Kidney (tissue), 14 donors: ENCODE measurements around the gene DRC1. TPM values are rescaled to one million over a fixed set of nuclear protein-coding genes. Genes with fewer than 3 reads are reported as not detected.

Source experiments
- DNase-seq, 5 donors: peaks; one replicate each; pipeline ENCODE4 v3.0.0-alpha.2; 2013 to 2020
- FAIRE-seq: peaks from 2 replicates; lab custom pipeline; 2012; peaks lifted over from hg19 to GRCh38; lab: Jason Lieb, UNC
- H3K27ac ChIP-seq, 2 donors: one replicate each; pipeline ENCODE4 v1.7.0; 2013; ENCODE audit warnings: low read depth in 2 of 2, low read length in 2 of 2, inconsistent platforms in 1 of 2
- H3K27me3 ChIP-seq: one replicate; pipeline ENCODE4 v1.7.1; 2013; ENCODE audit warnings: low read length, inconsistent platforms; ENCODE audit not compliant: control insufficient read depth, insufficient read depth
- H3K36me3 ChIP-seq, 3 donors: one replicate each; pipeline versions ENCODE4 v1.7.0 to v1.7.1; 2013; ENCODE audit warnings: low read length in 3 of 3, control low read depth in 1 of 3, inconsistent platforms in 1 of 3; ENCODE audit not compliant: insufficient read depth in 3 of 3, control insufficient read depth in 2 of 3
- H3K4me1 ChIP-seq, 3 donors: one replicate each; pipeline versions ENCODE4 v1.7.0 to v1.7.1; 2013; ENCODE audit warnings: low read length in 3 of 3, inconsistent platforms in 1 of 3, low read depth in 1 of 3; ENCODE audit not compliant: control insufficient read depth in 2 of 3, insufficient read depth in 2 of 3
- H3K4me3 ChIP-seq, 3 donors: one replicate each; pipeline versions ENCODE4 v1.7.0 to v1.8.1; 2013; ENCODE audit warnings: low read length in 3 of 3, control low read depth in 1 of 3, inconsistent platforms in 1 of 3
- H3K9ac ChIP-seq, 3 donors: one replicate each; pipeline versions ENCODE4 v1.7.0 to v1.7.1; 2013; ENCODE audit warnings: low read length in 3 of 3, control low read depth in 1 of 3, inconsistent platforms in 1 of 3
- H3K9me3 ChIP-seq, 3 donors: one replicate each; pipeline versions ENCODE4 v1.7.0 to v1.7.1; 2013; ENCODE audit warnings: low read length in 3 of 3, control low read depth in 1 of 3, inconsistent platforms in 1 of 3; ENCODE audit not compliant: control insufficient read depth in 2 of 3, insufficient read depth in 1 of 3
- intact Hi-C: fragments of 100-400 bp; cut with DNase I; formaldehyde crosslinking; loops from one replicate; pipeline ENCODE4 v1.11.1; 2022
- polyA plus RNA-seq: library from polyadenylated mRNA; stranded (reverse); fragments of 350-450 nt; fragmentation: Illumina TruSeq; extraction: RNeasy Lipid Tissue Mini Kit (QIAGEN cat#74804); gene quantifications from one replicate; pipeline ENCODE4 v1.2.3, GENCODE V29; 2014; ENCODE audit warnings: low read depth, low replicate concordance; ENCODE audit not compliant: insufficient read depth
- total RNA-seq: library from RNA; stranded (reverse); fragmentation: NEBNext Ultra II Directional; extraction: Animal tissue kit (Norgen Biotek cat#: 25700); gene quantifications from one replicate; pipeline ENCODE4 v1.2.1, GENCODE V29; 2021
- TF ChIP-seq, protein P1 (sequence below): IDR thresholded peaks from 3 replicates; pipeline ENCODE4 v1.5.1; 2012; ENCODE audit warnings: mild to moderate bottlenecking, moderate library complexity, borderline replicate concordance; ENCODE audit not compliant: insufficient read depth; ENCODE audit errors: extremely low read depth
- donor health status: control.
- donor health status: control.
- donor health status: control.
- donor health status: control.
- donor health status: control.
- donor health status: DM: yes; HTN: yes; CAD: no.
- donor health status: Normal renal cell carcinoma (clear cell type).

The DRC1 gene
- total and polyA plus RNA-seq, 2 donors from 2014 or later: 0.76 TPM; not detected in 1

- peaks cover 0 to 3% (median 0%) of the 10 kb centered on the region in 3 donors for H3K4me1 ChIP-seq
- no peak overlapping the region for H3K9ac ChIP-seq
- H3K27me3 ChIP-seq: no peaks in the 10 kb centered on the region
- H3K36me3 ChIP-seq: no peaks in the 10 kb centered on the region
- H3K4me3 ChIP-seq: no peak overlapping the region
- TF ChIP-seq, protein P1, sequence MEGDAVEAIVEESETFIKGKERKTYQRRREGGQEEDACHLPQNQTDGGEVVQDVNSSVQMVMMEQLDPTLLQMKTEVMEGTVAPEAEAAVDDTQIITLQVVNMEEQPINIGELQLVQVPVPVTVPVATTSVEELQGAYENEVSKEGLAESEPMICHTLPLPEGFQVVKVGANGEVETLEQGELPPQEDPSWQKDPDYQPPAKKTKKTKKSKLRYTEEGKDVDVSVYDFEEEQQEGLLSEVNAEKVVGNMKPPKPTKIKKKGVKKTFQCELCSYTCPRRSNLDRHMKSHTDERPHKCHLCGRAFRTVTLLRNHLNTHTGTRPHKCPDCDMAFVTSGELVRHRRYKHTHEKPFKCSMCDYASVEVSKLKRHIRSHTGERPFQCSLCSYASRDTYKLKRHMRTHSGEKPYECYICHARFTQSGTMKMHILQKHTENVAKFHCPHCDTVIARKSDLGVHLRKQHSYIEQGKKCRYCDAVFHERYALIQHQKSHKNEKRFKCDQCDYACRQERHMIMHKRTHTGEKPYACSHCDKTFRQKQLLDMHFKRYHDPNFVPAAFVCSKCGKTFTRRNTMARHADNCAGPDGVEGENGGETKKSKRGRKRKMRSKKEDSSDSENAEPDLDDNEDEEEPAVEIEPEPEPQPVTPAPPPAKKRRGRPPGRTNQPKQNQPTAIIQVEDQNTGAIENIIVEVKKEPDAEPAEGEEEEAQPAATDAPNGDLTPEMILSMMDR: no peak
- DNase-seq: no peak
- no peak overlapping the region for H3K27ac ChIP-seq
- FAIRE-seq: no peak
- no peaks in the 10 kb centered on the region for H3K9me3 ChIP-seq
- intact Hi-C loops: no loop called here
Observed at GRCh38 chr2:26396734-26397298, 4.9 kb upstream of the DRC1 start.

DNA sequence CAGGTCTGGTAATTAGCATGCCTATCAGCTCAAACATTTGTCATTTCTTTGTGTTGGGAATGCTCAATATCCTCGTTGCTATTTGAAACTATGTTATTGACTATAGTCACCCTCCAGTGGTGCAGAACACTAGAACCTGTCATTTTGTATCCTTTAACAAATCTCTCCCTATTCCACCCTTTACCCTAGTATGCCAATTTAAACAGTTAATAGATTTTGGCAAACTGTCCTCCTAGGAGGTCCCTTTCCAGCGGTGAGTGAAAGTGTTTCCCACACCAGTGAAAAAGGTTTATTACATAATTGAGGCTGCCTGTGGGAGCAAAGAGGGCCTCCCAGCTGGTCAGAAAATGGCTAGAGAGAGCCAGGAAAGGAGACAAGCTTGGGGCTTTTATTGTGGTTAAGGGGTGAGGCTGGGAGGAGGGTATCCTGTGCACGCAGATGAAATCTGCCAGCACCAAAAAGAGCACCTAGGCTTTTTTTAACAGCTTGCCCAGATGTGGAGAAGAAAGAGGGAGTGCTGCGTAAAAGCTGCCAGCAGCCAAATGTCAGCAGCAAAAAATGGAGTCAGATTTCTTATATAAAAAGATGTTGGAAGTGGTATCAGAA lies 1.8 kb upstream of the DRC1 start:
- intact Hi-C loops: no loop called here
- Histone ChIP-seq H3K4me3 (no peak overlapping the region), H3K9ac (no peak overlapping the region), H3K4me1 (peaks cover 0 to 3% (median 0%) of the 10 kb centered on the region in 3 donors), H3K27me3 (no peaks in the 10 kb centered on the region), H3K36me3 (no peaks in the 10 kb centered on the region), H3K9me3 (no peaks in the 10 kb centered on the region), H3K27ac (no peak overlapping the region)
- DNase-seq (peak in 1 of 5 donors; percentile 11), FAIRE-seq (no peak)
- TF ChIP-seq, protein P1: no peak

- no peak for FAIRE-seq
- Histone ChIP-seq H3K27ac (no peak overlapping the region), H3K4me3 (no peak overlapping the region), H3K9ac (no peak overlapping the region), H3K4me1 (peaks cover 0 to 3% (median 0%) of the 10 kb centered on the region in 3 donors), H3K36me3 (no peaks in the 10 kb centered on the region), H3K9me3 (no peaks in the 10 kb centered on the region), H3K27me3 (no peaks in the 10 kb centered on the region)
- TF ChIP-seq, protein P1: no peak
- intact Hi-C loops: no loop called here
- no peak for DNase-seq
Observed at GRCh38 chr2:26400723-26401122, 997 bp upstream of the DRC1 start.
